ENCODE results near the gene STX7.

STX7 gene

GRCh38 chr6:132413499-132413802, 99.5 kb downstream of the STX7 start:
- no peak for DNase-seq (ENCODE audit: low read depth in 3 of 3)

GRCh38 chr6:132412656-132413498, 100.0 kb downstream of the STX7 start:
- DNase-seq (ENCODE audit: low read depth in 3 of 3): no peak

- no peak for DNase-seq (ENCODE audit: low read depth in 3 of 3)
Observed at GRCh38 chr6:132411296-132411695, 101.6 kb downstream of the STX7 start.

GRCh38 chr6:132410830-132411229, 102.1 kb downstream of the STX7 start:
- DNase-seq (ENCODE audit: low read depth in 3 of 3): no peak

GRCh38 chr6:132405143-132405915, 107.6 kb downstream of the STX7 start:
- no peak for DNase-seq (ENCODE audit: low read depth in 3 of 3)

- no peak for DNase-seq (ENCODE audit: low read depth in 3 of 3)
Observed at GRCh38 chr6:132404736-132405135, 108.2 kb downstream of the STX7 start.

- DNase-seq (ENCODE audit: low read depth in 3 of 3): no peak
Observed at GRCh38 chr6:132404330-132404729, 108.6 kb downstream of the STX7 start.

- no peak for DNase-seq (ENCODE audit: low read depth in 3 of 3)
Observed at GRCh38 chr6:132401618-132402285, 111.2 kb downstream of the STX7 start.

GRCh38 chr6:132400883-132401617, 111.9 kb downstream of the STX7 start, which contains the start of gene MOXD1:
Gene MOXD1 (minus strand): TSS chr6:132401475. CDS start chr6:132401426, 49 bp downstream.
- DNase-seq (ENCODE audit: low read depth in 3 of 3): no peak

GRCh38 chr6:132400555-132400882, 112.4 kb downstream of the STX7 start:
- no peak for DNase-seq (ENCODE audit: low read depth in 3 of 3)

GRCh38 chr6:132399376-132400074, 113.4 kb downstream of the STX7 start:
- no peak for DNase-seq (ENCODE audit: low read depth in 3 of 3)

All from stimulated activated CD4-positive, alpha-beta T cell treated with anti-CD3 and anti-CD28 coated beads, TNF-alpha, amount 100 ng/mL, for 48 hours (primary cell).